Liver (tissue), 3 donors: ENCODE results near the gene SORCS2.

Experiments
- FOXA1 ChIP-seq: IDR thresholded peaks from 2 replicates; pipeline ENCODE4 v1.6.1; 2016; ENCODE audit warnings: antibody characterized with exemption
- GABPA ChIP-seq, 2 donors: IDR thresholded peaks in 1 of 2; conservative IDR thresholded peaks in 1 of 2; 2 replicates each; pipeline ENCODE4 v1.6.1; 2016; ENCODE audit warnings: antibody characterized with exemption in 2 of 2, mild to moderate bottlenecking in 1 of 2, moderate library complexity in 1 of 2
- RAD21 ChIP-seq, 2 donors: IDR thresholded peaks; 2 replicates each; pipeline ENCODE4 v1.6.1; 2016; ENCODE audit warnings: antibody characterized with exemption in 2 of 2, mild to moderate bottlenecking in 2 of 2
- RXRA ChIP-seq, 2 donors: IDR thresholded peaks; 2 replicates each; pipeline ENCODE4 v1.6.1; 2017 to 2018; ENCODE audit warnings: antibody characterized with exemption in 2 of 2, mild to moderate bottlenecking in 1 of 2
- TAF1 ChIP-seq: conservative IDR thresholded peaks from 2 replicates; pipeline ENCODE4 v1.6.1; 2016; ENCODE audit warnings: antibody characterized with exemption, mild to moderate bottlenecking
- YY1 ChIP-seq: IDR thresholded peaks from 2 replicates; pipeline ENCODE4 v1.6.1; 2016; ENCODE audit warnings: antibody characterized with exemption, mild to moderate bottlenecking
- TF ChIP-seq, protein P1 (sequence below): IDR thresholded peaks from 2 replicates; pipeline ENCODE4 v1.6.1; 2016; ENCODE audit warnings: antibody characterized with exemption, mild to moderate bottlenecking
- TF ChIP-seq, protein P2 (sequence below): fragments of 150-350 bp; IDR thresholded peaks from 2 replicates; pipeline ENCODE4 v1.5.1; 2017; ENCODE audit warnings: improper control_type of control experiment, low read depth, low read length; ENCODE audit not compliant: missing input control
- TF ChIP-seq, protein P3 (sequence below): IDR thresholded peaks from 2 replicates; pipeline ENCODE4 v1.6.1; 2016; ENCODE audit warnings: antibody characterized with exemption
- donor health status: healthy.
- donor health status: healthy.

DNA sequence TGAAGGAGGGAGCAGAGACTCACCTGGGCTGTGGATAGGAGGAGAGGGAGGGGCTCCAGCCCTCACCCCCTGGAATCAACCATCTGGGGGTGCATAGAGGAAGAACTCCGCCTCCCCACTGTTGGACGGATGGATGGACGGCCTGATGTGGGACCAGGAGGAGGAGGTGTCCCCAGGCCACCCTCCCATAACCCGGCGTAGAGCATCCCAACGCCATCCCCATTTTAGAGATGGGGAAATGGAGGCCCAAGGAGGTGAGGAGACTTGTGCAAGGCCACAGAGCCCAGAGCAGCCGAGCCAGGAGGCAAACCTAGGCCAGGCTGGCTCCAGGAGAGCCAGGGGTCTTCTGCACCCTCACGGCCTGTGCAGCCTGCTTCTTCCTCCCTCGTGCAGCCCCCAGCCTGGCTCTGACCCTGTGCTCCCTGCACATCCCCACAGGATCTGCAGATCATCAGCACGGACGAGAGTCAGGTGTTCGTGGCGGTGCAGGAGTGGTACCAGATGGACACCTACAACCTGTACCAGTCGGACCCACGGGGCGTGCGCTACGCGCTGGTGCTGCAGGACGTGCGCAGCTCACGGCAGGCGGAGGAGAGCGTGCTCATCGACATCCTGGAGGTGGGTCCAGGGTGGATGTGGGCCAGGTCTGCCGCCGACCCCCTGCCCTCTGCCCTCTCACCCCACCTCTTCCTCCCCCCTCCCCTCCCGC lies 483.4 kb downstream of the SORCS2 start:
- TF ChIP-seq, protein P1, sequence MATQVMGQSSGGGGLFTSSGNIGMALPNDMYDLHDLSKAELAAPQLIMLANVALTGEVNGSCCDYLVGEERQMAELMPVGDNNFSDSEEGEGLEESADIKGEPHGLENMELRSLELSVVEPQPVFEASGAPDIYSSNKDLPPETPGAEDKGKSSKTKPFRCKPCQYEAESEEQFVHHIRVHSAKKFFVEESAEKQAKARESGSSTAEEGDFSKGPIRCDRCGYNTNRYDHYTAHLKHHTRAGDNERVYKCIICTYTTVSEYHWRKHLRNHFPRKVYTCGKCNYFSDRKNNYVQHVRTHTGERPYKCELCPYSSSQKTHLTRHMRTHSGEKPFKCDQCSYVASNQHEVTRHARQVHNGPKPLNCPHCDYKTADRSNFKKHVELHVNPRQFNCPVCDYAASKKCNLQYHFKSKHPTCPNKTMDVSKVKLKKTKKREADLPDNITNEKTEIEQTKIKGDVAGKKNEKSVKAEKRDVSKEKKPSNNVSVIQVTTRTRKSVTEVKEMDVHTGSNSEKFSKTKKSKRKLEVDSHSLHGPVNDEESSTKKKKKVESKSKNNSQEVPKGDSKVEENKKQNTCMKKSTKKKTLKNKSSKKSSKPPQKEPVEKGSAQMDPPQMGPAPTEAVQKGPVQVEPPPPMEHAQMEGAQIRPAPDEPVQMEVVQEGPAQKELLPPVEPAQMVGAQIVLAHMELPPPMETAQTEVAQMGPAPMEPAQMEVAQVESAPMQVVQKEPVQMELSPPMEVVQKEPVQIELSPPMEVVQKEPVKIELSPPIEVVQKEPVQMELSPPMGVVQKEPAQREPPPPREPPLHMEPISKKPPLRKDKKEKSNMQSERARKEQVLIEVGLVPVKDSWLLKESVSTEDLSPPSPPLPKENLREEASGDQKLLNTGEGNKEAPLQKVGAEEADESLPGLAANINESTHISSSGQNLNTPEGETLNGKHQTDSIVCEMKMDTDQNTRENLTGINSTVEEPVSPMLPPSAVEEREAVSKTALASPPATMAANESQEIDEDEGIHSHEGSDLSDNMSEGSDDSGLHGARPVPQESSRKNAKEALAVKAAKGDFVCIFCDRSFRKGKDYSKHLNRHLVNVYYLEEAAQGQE: no peak
- TF ChIP-seq, protein P2, sequence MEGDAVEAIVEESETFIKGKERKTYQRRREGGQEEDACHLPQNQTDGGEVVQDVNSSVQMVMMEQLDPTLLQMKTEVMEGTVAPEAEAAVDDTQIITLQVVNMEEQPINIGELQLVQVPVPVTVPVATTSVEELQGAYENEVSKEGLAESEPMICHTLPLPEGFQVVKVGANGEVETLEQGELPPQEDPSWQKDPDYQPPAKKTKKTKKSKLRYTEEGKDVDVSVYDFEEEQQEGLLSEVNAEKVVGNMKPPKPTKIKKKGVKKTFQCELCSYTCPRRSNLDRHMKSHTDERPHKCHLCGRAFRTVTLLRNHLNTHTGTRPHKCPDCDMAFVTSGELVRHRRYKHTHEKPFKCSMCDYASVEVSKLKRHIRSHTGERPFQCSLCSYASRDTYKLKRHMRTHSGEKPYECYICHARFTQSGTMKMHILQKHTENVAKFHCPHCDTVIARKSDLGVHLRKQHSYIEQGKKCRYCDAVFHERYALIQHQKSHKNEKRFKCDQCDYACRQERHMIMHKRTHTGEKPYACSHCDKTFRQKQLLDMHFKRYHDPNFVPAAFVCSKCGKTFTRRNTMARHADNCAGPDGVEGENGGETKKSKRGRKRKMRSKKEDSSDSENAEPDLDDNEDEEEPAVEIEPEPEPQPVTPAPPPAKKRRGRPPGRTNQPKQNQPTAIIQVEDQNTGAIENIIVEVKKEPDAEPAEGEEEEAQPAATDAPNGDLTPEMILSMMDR: no peak
- TF ChIP-seq FOXA1 (no peak), YY1 (no peak), RXRA (IDR thresholded peaks at IDR 0.05) (no peak), RAD21 (IDR thresholded peaks at IDR 0.05) (no peak), GABPA (IDR thresholded peaks at IDR 0.05 in 1 of 2, conservative IDR thresholded peaks at IDR 0.05 in 1 of 2) (no peak), TAF1 (no peak)
- TF ChIP-seq, protein P3, sequence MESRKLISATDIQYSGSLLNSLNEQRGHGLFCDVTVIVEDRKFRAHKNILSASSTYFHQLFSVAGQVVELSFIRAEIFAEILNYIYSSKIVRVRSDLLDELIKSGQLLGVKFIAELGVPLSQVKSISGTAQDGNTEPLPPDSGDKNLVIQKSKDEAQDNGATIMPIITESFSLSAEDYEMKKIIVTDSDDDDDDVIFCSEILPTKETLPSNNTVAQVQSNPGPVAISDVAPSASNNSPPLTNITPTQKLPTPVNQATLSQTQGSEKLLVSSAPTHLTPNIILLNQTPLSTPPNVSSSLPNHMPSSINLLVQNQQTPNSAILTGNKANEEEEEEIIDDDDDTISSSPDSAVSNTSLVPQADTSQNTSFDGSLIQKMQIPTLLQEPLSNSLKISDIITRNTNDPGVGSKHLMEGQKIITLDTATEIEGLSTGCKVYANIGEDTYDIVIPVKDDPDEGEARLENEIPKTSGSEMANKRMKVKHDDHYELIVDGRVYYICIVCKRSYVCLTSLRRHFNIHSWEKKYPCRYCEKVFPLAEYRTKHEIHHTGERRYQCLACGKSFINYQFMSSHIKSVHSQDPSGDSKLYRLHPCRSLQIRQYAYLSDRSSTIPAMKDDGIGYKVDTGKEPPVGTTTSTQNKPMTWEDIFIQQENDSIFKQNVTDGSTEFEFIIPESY: no peak
